HepG2 (cell line): ENCODE measurements around the gene MRPL27. TPM values are rescaled to one million over a fixed set of nuclear protein-coding genes. Genes with fewer than 3 reads are reported as not detected.

Experiments
- ASH2L ChIP-seq: fragments of 300-600, 200-600 bp; sonication (generic); IDR thresholded peaks from 2 replicates; pipeline ENCODE4 v1.7.0; 2017; ENCODE audit warnings: low read depth, mild to moderate bottlenecking, moderate library complexity, mixed read lengths, low read length; ENCODE audit not compliant: insufficient read length
- HDAC2 ChIP-seq: sonication (generic); formaldehyde crosslinking; IDR thresholded peaks from 2 replicates; pipeline ENCODE4 v1.4.0; 2020; ENCODE audit warnings: missing genetic modification reagents
- JUNB ChIP-seq: sonication (generic); formaldehyde crosslinking; IDR thresholded peaks from 2 replicates; pipeline ENCODE4 v1.8.0; 2022; ENCODE audit warnings: missing genetic modification reagents, mild to moderate bottlenecking, borderline replicate concordance
- KAT8 ChIP-seq: IDR thresholded peaks from 2 replicates; pipeline ENCODE4 v1.6.1; 2016; ENCODE audit warnings: missing genetic modification reagents, missing compliant biosample characterization
- MED1 ChIP-seq: sonication (generic); formaldehyde crosslinking; IDR thresholded peaks from 2 replicates; pipeline ENCODE4 v1.4.0; 2020; ENCODE audit warnings: missing genetic modification reagents
- MYNN ChIP-seq: sonication (generic); formaldehyde crosslinking; IDR thresholded peaks from 2 replicates; pipeline ENCODE4 v1.4.0; 2020; ENCODE audit warnings: mild to moderate bottlenecking, low read depth, missing genetic modification reagents
- SMYD3 ChIP-seq: sonication (generic); formaldehyde crosslinking; IDR thresholded peaks from 2 replicates; pipeline ENCODE4 v1.8.1; 2023; ENCODE audit warnings: mild to moderate bottlenecking, missing genetic modification reagents
- SPEN ChIP-seq: sonication (generic); formaldehyde crosslinking; IDR thresholded peaks from 2 replicates; pipeline ENCODE4 v1.5.1; 2020; ENCODE audit warnings: low read depth, mild to moderate bottlenecking, missing genetic modification reagents
- SRSF4 ChIP-seq: fragments of 200-400 bp; formaldehyde crosslinking; IDR thresholded peaks from one replicate; pipeline ENCODE4 v1.6.1; 2018; ENCODE audit warnings: mild to moderate bottlenecking, low read depth, low read length, moderate library complexity; ENCODE audit not compliant: poor library complexity, severe bottlenecking
- ZEB1 ChIP-seq: IDR thresholded peaks from 2 replicates; pipeline ENCODE4 v1.6.1; 2012; ENCODE audit warnings: mild to moderate bottlenecking, low read depth, inconsistent platforms; ENCODE audit not compliant: insufficient replicate concordance
- ZFP36L2 ChIP-seq: sonication (generic); formaldehyde crosslinking; IDR thresholded peaks from 2 replicates; pipeline ENCODE4 v1.4.0; 2020; ENCODE audit warnings: missing genetic modification reagents
- ZNF251 ChIP-seq: sonication (generic); formaldehyde crosslinking; IDR thresholded peaks from 2 replicates; pipeline ENCODE4 v1.9.0; 2021; ENCODE audit warnings: mild to moderate bottlenecking, missing genetic modification reagents
- ZNF546 ChIP-seq: sonication (generic); formaldehyde crosslinking; conservative IDR thresholded peaks from 2 replicates; pipeline ENCODE4 v1.8.1; 2023; ENCODE audit warnings: mild to moderate bottlenecking, missing genetic modification reagents
- polyA plus RNA-seq, 8 experiments: library from polyadenylated mRNA; depleted of rRNA in 3 of 8; stranded (reverse) in 7 of 8; unstranded in 1 of 8; fragments of >200 nt; fragmentation: Illumina TruSeq in 4 of 8; extraction: Trizol in 4 of 8; gene quantifications; 2 replicates each; pipeline versions ENCODE4 v1.2.1 to v1.2.3, GENCODE V29; 2011 to 2016; ENCODE audit warnings: low read depth in 4 of 8, missing spikeins in 1 of 8, mixed read lengths in 1 of 8; ENCODE audit not compliant: insufficient read depth in 1 of 8
- total RNA-seq, 5 experiments: library from RNA; depleted of rRNA; stranded (reverse); fragments of >200 nt; fragmentation: Illumina TruSeq; extraction: Trizol; gene quantifications; 2 replicates each; pipeline ENCODE4 v1.2.3, GENCODE V29; 2016; ENCODE audit warnings: low read depth in 1 of 5
- TF ChIP-seq, protein P1 (sequence below): sonication (generic); formaldehyde crosslinking; IDR thresholded peaks from 2 replicates; pipeline ENCODE4 v1.4.0; 2020; ENCODE audit warnings: missing genetic modification reagents, borderline replicate concordance
- TF ChIP-seq, protein P2 (sequence below), 2 experiments: sonication (generic) in 1 of 2; formaldehyde crosslinking in 1 of 2; IDR thresholded peaks; 2 replicates each; pipeline versions ENCODE4 v1.4.0 to v1.6.1; 2016 to 2020; ENCODE audit warnings: borderline replicate concordance in 1 of 2, low read depth in 1 of 2, mild to moderate bottlenecking in 1 of 2, missing genetic modification reagents in 1 of 2
- TF ChIP-seq, protein P3 (sequence below): sonication (generic); formaldehyde crosslinking; IDR thresholded peaks from 2 replicates; pipeline ENCODE4 v1.4.0; 2020; ENCODE audit warnings: missing genetic modification reagents

The MRPL27 gene
- total and polyA plus RNA-seq, 2 of the 13 experiments (the other 11 are each of a cell fraction or from before 2014, with no cell fraction given) = 137 to 217 TPM

DNA sequence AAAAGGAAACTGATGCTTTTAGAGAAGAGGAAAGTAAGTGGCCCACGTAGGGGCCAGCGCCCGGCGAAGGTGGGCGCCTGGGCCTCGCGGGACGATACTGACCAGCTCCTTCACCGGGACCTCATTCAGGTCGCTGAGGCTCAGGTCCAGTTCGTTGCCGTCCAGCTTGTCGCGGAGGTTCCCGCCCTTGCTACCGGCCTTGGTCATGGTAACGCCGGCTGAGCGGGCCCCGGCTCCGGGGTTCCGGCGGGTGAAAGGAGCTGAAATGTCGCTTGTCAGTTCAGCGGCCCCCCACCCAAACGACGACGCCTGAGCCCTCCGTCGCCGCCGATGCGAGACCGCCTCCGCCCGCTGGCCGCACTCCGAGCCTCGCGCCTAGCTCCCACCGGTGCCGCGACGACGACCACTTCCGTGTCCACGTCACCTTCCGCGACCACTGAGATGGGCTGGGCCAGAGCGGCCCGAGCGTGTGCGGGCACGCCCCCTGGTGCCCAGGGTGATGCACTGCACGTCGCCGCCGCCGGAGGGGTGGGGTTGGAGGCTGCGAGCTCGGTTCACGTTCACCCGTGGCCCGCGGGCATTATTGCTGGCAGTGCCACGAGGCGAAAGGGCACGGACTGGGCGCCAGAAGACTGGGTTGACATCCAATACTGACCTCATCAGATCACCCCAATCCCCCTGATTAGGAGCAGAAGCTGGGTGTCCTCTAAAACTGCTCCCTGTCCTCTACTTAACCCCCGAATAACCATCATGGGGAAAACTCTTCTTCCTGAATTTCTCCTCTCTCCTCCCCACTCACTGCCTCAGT lies 24.3 kb upstream of the MRPL27 start, which contains the start of gene LRRC59 (continued):
- TF ChIP-seq, protein P1, sequence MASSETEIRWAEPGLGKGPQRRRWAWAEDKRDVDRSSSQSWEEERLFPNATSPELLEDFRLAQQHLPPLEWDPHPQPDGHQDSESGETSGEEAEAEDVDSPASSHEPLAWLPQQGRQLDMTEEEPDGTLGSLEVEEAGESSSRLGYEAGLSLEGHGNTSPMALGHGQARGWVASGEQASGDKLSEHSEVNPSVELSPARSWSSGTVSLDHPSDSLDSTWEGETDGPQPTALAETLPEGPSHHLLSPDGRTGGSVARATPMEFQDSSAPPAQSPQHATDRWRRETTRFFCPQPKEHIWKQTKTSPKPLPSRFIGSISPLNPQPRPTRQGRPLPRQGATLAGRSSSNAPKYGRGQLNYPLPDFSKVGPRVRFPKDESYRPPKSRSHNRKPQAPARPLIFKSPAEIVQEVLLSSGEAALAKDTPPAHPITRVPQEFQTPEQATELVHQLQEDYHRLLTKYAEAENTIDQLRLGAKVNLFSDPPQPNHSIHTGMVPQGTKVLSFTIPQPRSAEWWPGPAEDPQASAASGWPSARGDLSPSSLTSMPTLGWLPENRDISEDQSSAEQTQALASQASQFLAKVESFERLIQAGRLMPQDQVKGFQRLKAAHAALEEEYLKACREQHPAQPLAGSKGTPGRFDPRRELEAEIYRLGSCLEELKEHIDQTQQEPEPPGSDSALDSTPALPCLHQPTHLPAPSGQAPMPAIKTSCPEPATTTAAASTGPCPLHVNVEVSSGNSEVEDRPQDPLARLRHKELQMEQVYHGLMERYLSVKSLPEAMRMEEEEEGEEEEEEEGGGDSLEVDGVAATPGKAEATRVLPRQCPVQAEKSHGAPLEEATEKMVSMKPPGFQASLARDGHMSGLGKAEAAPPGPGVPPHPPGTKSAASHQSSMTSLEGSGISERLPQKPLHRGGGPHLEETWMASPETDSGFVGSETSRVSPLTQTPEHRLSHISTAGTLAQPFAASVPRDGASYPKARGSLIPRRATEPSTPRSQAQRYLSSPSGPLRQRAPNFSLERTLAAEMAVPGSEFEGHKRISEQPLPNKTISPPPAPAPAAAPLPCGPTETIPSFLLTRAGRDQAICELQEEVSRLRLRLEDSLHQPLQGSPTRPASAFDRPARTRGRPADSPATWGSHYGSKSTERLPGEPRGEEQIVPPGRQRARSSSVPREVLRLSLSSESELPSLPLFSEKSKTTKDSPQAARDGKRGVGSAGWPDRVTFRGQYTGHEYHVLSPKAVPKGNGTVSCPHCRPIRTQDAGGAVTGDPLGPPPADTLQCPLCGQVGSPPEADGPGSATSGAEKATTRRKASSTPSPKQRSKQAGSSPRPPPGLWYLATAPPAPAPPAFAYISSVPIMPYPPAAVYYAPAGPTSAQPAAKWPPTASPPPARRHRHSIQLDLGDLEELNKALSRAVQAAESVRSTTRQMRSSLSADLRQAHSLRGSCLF = peak; percentile 63; the same call in 1 of the 2 replicates
- TF ChIP-seq SRSF4 = no peak
- no peak for TF ChIP-seq ZFP36L2
- peak; percentile 89 for TF ChIP-seq MYNN
- TF ChIP-seq MED1 (CRISPR knock-in tag) = peak; percentile 95
- no peak for TF ChIP-seq ZEB1
- TF ChIP-seq, protein P2, sequence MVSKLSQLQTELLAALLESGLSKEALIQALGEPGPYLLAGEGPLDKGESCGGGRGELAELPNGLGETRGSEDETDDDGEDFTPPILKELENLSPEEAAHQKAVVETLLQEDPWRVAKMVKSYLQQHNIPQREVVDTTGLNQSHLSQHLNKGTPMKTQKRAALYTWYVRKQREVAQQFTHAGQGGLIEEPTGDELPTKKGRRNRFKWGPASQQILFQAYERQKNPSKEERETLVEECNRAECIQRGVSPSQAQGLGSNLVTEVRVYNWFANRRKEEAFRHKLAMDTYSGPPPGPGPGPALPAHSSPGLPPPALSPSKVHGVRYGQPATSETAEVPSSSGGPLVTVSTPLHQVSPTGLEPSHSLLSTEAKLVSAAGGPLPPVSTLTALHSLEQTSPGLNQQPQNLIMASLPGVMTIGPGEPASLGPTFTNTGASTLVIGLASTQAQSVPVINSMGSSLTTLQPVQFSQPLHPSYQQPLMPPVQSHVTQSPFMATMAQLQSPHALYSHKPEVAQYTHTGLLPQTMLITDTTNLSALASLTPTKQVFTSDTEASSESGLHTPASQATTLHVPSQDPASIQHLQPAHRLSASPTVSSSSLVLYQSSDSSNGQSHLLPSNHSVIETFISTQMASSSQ (IDR thresholded peaks at IDR 0.05; ENCODE audit: low read depth) = no peak; the same call in 1 of the 2 replicates
- TF ChIP-seq, protein P2 (CRISPR knock-in tag; IDR thresholded peaks at IDR 0.05; ENCODE audit: borderline replicate concordance) = peak; percentile 92
- TF ChIP-seq SPEN (CRISPR knock-in tag) = peak; percentile 100
- peak; percentile 93 for TF ChIP-seq ZNF546 (CRISPR knock-in tag)
- TF ChIP-seq, protein P3, sequence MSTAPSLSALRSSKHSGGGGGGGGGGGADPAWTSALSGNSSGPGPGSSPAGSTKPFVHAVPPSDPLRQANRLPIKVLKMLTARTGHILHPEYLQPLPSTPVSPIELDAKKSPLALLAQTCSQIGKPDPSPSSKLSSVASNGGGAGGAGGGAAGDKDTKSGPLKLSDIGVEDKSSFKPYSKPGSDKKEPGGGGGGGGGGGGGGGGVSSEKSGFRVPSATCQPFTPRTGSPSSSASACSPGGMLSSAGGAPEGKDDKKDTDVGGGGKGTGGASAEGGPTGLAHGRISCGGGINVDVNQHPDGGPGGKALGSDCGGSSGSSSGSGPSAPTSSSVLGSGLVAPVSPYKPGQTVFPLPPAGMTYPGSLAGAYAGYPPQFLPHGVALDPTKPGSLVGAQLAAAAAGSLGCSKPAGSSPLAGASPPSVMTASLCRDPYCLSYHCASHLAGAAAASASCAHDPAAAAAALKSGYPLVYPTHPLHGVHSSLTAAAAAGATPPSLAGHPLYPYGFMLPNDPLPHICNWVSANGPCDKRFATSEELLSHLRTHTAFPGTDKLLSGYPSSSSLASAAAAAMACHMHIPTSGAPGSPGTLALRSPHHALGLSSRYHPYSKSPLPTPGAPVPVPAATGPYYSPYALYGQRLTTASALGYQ (CRISPR knock-in tag) = peak; percentile 94
- peak; percentile 83; the same call in 1 of the 2 replicates for TF ChIP-seq SMYD3 (CRISPR knock-in tag)
- peak; percentile 99 for TF ChIP-seq KAT8 (CRISPR knock-in tag)
- peak; percentile 82 for TF ChIP-seq JUNB (CRISPR knock-in tag)
- peak; percentile 100 for TF ChIP-seq HDAC2 (CRISPR knock-in tag)
- peak; percentile 97 for TF ChIP-seq ZNF251 (CRISPR knock-in tag)
- TF ChIP-seq ASH2L = peak; percentile 91
